ENCODE data around the gene SUFU. TPM values are rescaled to one million over a fixed set of nuclear protein-coding genes. Genes with fewer than 3 reads are reported as not detected.

SUFU gene
- total RNA-seq, 3 donors from 2014 or later (not counting 1 experiment from before 2014, with no cell fraction given) = 8.2 to 13.0 (median 11.5) TPM

GRCh38 chr10:102619281-102619981, 115.7 kb downstream of the SUFU start:
- H3K27ac ChIP-seq (ENCODE audit: low read length) = no peak overlapping the region
- intact Hi-C loops (cut with micrococcal nuclease) = no loop called here
- DNase-seq (no peak), ATAC-seq (no peak)
- TF ChIP-seq CTCF (IDR thresholded peaks at IDR 0.05) = no peak
- Mint-ChIP-seq H3K27ac (no peak overlapping the region), H3K4me3 (no peak overlapping the region), H3K36me3 (no peaks in the 10 kb centered on the region), H3K9me3 (no peaks in the 10 kb centered on the region), H3K27me3 (ENCODE audit: low read depth in 2 of 2) (no peaks in the 10 kb centered on the region), H3K4me1 (no peaks in the 10 kb centered on the region)
- peaks cover 31% of the 10 kb centered on the region for H3K36me3 ChIP-seq (ENCODE audit: control insufficient read depth, insufficient read depth, low read length)
- no peaks in the 10 kb centered on the region for H3K9me3 ChIP-seq (ENCODE audit: control insufficient read depth, insufficient read depth, low read length)
- no peaks in the 10 kb centered on the region for H3K4me1 ChIP-seq (ENCODE audit: control insufficient read depth, insufficient read depth, low read length)
- H3K27me3 ChIP-seq (ENCODE audit: control insufficient read depth, insufficient read depth, low read length) = no peaks in the 10 kb centered on the region
- no peak overlapping the region for H3K4me3 ChIP-seq (ENCODE audit: low read length)
- 97% methylated on average over 14 of the region's 14 CpGs for WGBS (ENCODE audit: insufficient coverage)

GRCh38 chr10:102620138-102620590, 116.4 kb downstream of the SUFU start:
- DNase-seq (no peak), ATAC-seq (no peak)
- peaks cover 31% of the 10 kb centered on the region for H3K36me3 ChIP-seq (ENCODE audit: control insufficient read depth, insufficient read depth, low read length)
- no peaks in the 10 kb centered on the region for H3K9me3 ChIP-seq (ENCODE audit: control insufficient read depth, insufficient read depth, low read length)
- H3K27ac ChIP-seq (ENCODE audit: low read length) = no peak overlapping the region
- intact Hi-C loops (cut with micrococcal nuclease) = no loop called here
- H3K36me3 Mint-ChIP-seq = no peaks in the 10 kb centered on the region
- no peaks in the 10 kb centered on the region for H3K27me3 Mint-ChIP-seq (ENCODE audit: low read depth in 2 of 2)
- TF ChIP-seq CTCF (IDR thresholded peaks at IDR 0.05) = no peak
- H3K27ac Mint-ChIP-seq = no peak overlapping the region
- H3K4me3 Mint-ChIP-seq = no peak overlapping the region
- H3K27me3 ChIP-seq (ENCODE audit: control insufficient read depth, insufficient read depth, low read length) = no peaks in the 10 kb centered on the region
- no peaks in the 10 kb centered on the region for H3K4me1 Mint-ChIP-seq
- no peaks in the 10 kb centered on the region for H3K4me1 ChIP-seq (ENCODE audit: control insufficient read depth, insufficient read depth, low read length)
- no peak overlapping the region for H3K4me3 ChIP-seq (ENCODE audit: low read length)
- 90% methylated on average over 5 of the region's 5 CpGs for WGBS (ENCODE audit: insufficient coverage)
- H3K9me3 Mint-ChIP-seq = no peaks in the 10 kb centered on the region

- Histone ChIP-seq H3K9me3 (ENCODE audit: control insufficient read depth, insufficient read depth, low read length) (no peaks in the 10 kb centered on the region), H3K4me1 (ENCODE audit: control insufficient read depth, insufficient read depth, low read length) (no peaks in the 10 kb centered on the region), H3K4me3 (ENCODE audit: low read length) (no peak overlapping the region), H3K27ac (ENCODE audit: low read length) (no peak overlapping the region), H3K36me3 (ENCODE audit: control insufficient read depth, insufficient read depth, low read length) (peaks cover 26% of the 10 kb centered on the region), H3K27me3 (ENCODE audit: control insufficient read depth, insufficient read depth, low read length) (no peaks in the 10 kb centered on the region)
- TF ChIP-seq CTCF (IDR thresholded peaks at IDR 0.05) = no peak
- Mint-ChIP-seq H3K27me3 (ENCODE audit: low read depth in 2 of 2) (no peaks in the 10 kb centered on the region), H3K9me3 (no peaks in the 10 kb centered on the region), H3K27ac (no peak overlapping the region), H3K36me3 (no peaks in the 10 kb centered on the region), H3K4me3 (no peak overlapping the region), H3K4me1 (no peaks in the 10 kb centered on the region)
- intact Hi-C loops (cut with micrococcal nuclease) = no loop called here
- 86% methylated on average over 15 of the region's 15 CpGs for WGBS (ENCODE audit: insufficient coverage)
- DNase-seq = no peak
- no peak for ATAC-seq
These were observed 117.0 kb downstream of the SUFU start for GRCh38 chr10:102620591-102621442.
